Measurements from ENCODE around the gene TRERF1. TPM values are rescaled to one million over a fixed set of nuclear protein-coding genes. Genes with fewer than 3 reads are reported as not detected.

The TRERF1 gene
- total and polyA plus RNA-seq, 2 of the 8 experiments (the other 6 are each of a cell fraction or from before 2014, with no cell fraction given): 10.8 to 21.5 TPM

DNA sequence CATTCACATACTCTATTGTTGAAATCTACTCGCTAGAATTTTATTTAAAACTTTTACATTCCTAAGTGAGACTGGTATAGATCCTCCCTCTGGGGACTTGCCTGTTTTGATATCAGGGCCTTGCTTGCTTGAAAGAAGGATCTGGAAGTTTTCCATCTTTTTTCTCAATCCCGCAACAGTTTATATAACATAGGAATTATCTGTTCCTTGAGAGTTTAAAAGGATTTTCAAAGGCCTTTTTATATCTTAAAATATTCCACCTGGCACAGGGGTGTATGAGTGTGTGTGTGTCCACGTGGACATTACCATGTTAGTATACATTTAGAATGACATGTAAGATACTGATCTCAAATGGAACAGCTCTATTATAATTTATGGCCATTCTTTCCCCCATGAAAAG lies 96.3 kb downstream of the TRERF1 start:
- no peak overlapping the region for H3K9ac ChIP-seq (replicated peaks in 1 of 4; ENCODE audit: extremely low read depth in 1 of 4, low read depth in 3 of 4, low read length in 3 of 4)
- H2BK120ac ChIP-seq (replicated peaks; ENCODE audit: low read depth, low read length): no peak overlapping the region
- no peak overlapping the region for H3K4me3 ChIP-seq (ENCODE audit: extremely low read depth in 1 of 4, insufficient read depth in 2 of 4, low read depth in 3 of 4, low read length in 4 of 4)
- no peaks in the 10 kb centered on the region for H3K27me3 ChIP-seq (replicated peaks in 1 of 4; ENCODE audit: control insufficient read depth in 3 of 4, extremely low read depth in 1 of 4, insufficient read depth in 3 of 4, low read length in 3 of 4)
- 96% methylated on average over 3 of the region's 3 CpGs; no CpG with 5 or more reads in 1 of the 2 experiments for WGBS, 2 experiments (ENCODE audit: extremely low coverage in 1 of 2, insufficient coverage in 1 of 2, insufficient read length in 1 of 2, insufficient replicate concordance in 2 of 2, low coverage in 1 of 2, low lambda C conversion rate in 2 of 2, missing lambda C conversion rate in 1 of 2)
- no peaks in the 10 kb centered on the region; a peak in 1 of 7 replicates for H3K4me1 ChIP-seq (replicated peaks in 1 of 4; ENCODE audit: control insufficient read depth in 3 of 4, insufficient read depth in 4 of 4, low read length in 3 of 4)
- H2BK15ac ChIP-seq (ENCODE audit: low read length): no peak overlapping the region
- no peak overlapping the region for H4K5ac ChIP-seq (ENCODE audit: insufficient read length, low read depth, low read length)
- no peak overlapping the region for H2AK5ac ChIP-seq (ENCODE audit: low read depth, low read length)
- H3K4ac ChIP-seq (replicated peaks; ENCODE audit: insufficient read length, low read depth, low read length): no peak overlapping the region
- H2BK5ac ChIP-seq (ENCODE audit: low read depth, low read length): no peak overlapping the region
- 0 out of 2 replicates have a peak, but pooled peaks cover 9% of the 10 kb centered on the region for H3K79me1 ChIP-seq (ENCODE audit: low read depth, low read length)
- H3K23me2 ChIP-seq (ENCODE audit: low read depth, low read length): no peaks in the 10 kb centered on the region
- H2BK20ac ChIP-seq (ENCODE audit: low read length): no peak overlapping the region
- H2AFZ ChIP-seq (ENCODE audit: low read length): no peak overlapping the region
- DNase-seq (ENCODE audit: low read depth in 1 of 2, low spot score in 2 of 2): no peak
- H3K79me2 ChIP-seq (ENCODE audit: control insufficient read depth in 1 of 2, insufficient read depth in 2 of 2, low read length in 2 of 2): peaks cover 0 to 9% of the 10 kb centered on the region in 2 experiments; a peak in 2 of 4 replicates
- no peaks in the 10 kb centered on the region for H3K9me3 ChIP-seq (ENCODE audit: insufficient read depth in 2 of 2, low read depth in 1 of 2, low read length in 1 of 2)
- no peaks in the 10 kb centered on the region for H4K20me1 ChIP-seq (replicated peaks in 1 of 2; ENCODE audit: control insufficient read depth in 1 of 2, insufficient read depth in 2 of 2, low read length in 2 of 2)
- no peaks in the 10 kb centered on the region; a peak in 1 of 8 replicates for H3K36me3 ChIP-seq (ENCODE audit: control insufficient read depth in 2 of 4, insufficient read depth in 4 of 4, low read length in 3 of 4)
- FAIRE-seq: no peak
- no peak overlapping the region for H3K56ac ChIP-seq (replicated peaks; ENCODE audit: insufficient read length, low read depth, low read length)
- H4K8ac ChIP-seq (ENCODE audit: extremely low read depth, insufficient read depth, low read length): no peak overlapping the region
- H3K4me2 ChIP-seq (ENCODE audit: insufficient read depth in 1 of 2, low read depth in 2 of 2, low read length in 2 of 2): no peak overlapping the region
- H3K18ac ChIP-seq (ENCODE audit: extremely low read depth, low read length): no peak overlapping the region
- no peak overlapping the region for H3K27ac ChIP-seq (ENCODE audit: low read depth, low read length)
- no peak overlapping the region for H3K23ac ChIP-seq (ENCODE audit: insufficient read length)
- H4K91ac ChIP-seq (replicated peaks; ENCODE audit: insufficient read length, low read length): no peak overlapping the region
- no peak overlapping the region for H3K14ac ChIP-seq (ENCODE audit: insufficient read length)
- H2BK12ac ChIP-seq (ENCODE audit: low read depth, low read length): no peak overlapping the region
- ChIA-PET CTCF (ENCODE audit: partially characterized antibody) (interaction anchor here (0.9 to 1.5 kb wide), 2 partner anchors 41 to 192 kb away, joined by 3 read pairs; no protein-coding TSS in a partner anchor), POLR2A (ENCODE audit: partially characterized antibody) (interaction anchor here (1.3 kb wide), 1 partner anchor 98 kb away, joined by 4 read pairs; no protein-coding TSS in a partner anchor)
- TF ChIP-seq CEBPB (IDR thresholded peaks at IDR 0.05; ENCODE audit: low read depth, low read length): no peak
- no peak for TF ChIP-seq MAFK (IDR thresholded peaks at IDR 0.05; ENCODE audit: low read depth, low read length)
- no peak for TF ChIP-seq KDM4A (IDR thresholded peaks at IDR 0.05; ENCODE audit: low read depth, low read length, severe bottlenecking)
- no peak for TF ChIP-seq RFX5 (IDR thresholded peaks at IDR 0.05; ENCODE audit: borderline replicate concordance, low read depth, low read length)
- TF ChIP-seq, protein P1, sequence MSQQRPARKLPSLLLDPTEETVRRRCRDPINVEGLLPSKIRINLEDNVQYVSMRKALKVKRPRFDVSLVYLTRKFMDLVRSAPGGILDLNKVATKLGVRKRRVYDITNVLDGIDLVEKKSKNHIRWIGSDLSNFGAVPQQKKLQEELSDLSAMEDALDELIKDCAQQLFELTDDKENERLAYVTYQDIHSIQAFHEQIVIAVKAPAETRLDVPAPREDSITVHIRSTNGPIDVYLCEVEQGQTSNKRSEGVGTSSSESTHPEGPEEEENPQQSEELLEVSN (IDR thresholded peaks at IDR 0.05): no peak
- no peak for TF ChIP-seq SRF (IDR thresholded peaks at IDR 0.05; ENCODE audit: low read depth, low read length)
- no peak for TF ChIP-seq POU5F1 (IDR thresholded peaks at IDR 0.05; ENCODE audit: low read depth, low read length)
- TF ChIP-seq TBP (IDR thresholded peaks at IDR 0.05; ENCODE audit: low read depth, low read length): no peak
- TF ChIP-seq YY1 (IDR thresholded peaks at IDR 0.05; ENCODE audit: low read depth, low read length): no peak
- no peak for TF ChIP-seq JUN (IDR thresholded peaks at IDR 0.05; ENCODE audit: low read depth, low read length)
- TF ChIP-seq, protein P2, sequence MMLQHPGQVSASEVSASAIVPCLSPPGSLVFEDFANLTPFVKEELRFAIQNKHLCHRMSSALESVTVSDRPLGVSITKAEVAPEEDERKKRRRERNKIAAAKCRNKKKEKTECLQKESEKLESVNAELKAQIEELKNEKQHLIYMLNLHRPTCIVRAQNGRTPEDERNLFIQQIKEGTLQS (IDR thresholded peaks at IDR 0.05; ENCODE audit: insufficient read depth, low read depth, low read length): no peak
- no peak for TF ChIP-seq HDAC6 (IDR thresholded peaks at IDR 0.05; ENCODE audit: low read depth, low read length)
- no peak for TF ChIP-seq FOSL1 (IDR thresholded peaks at IDR 0.05; ENCODE audit: insufficient read depth, low read depth, low read length)

Data from H1 (cell line).